Nephron (organoid): ENCODE measurements around the gene UBAC1.
A peak's percentile ranks its signal among the peaks of the same experiment; 100 is the strongest.
"Not testable (repeated sequence)": the region's sequence is repeated elsewhere in the genome, so short reads cannot be mapped to it uniquely, and the experiment has no call there.

Experiments used
- H3K27ac Mint-ChIP-seq, 3 experiments: 2 replicates each; pipeline ENCODE4 v1.8.0; 2020; ENCODE audit warnings: mixed read lengths in 3 of 3, mild to moderate bottlenecking in 2 of 3, moderate library complexity in 1 of 3
- H3K27me3 Mint-ChIP-seq: 2 replicates; pipeline ENCODE4 v1.8.0; 2021; ENCODE audit warnings: low read depth, mild to moderate bottlenecking, moderate library complexity, mixed read lengths
- H3K36me3 Mint-ChIP-seq: 2 replicates; pipeline ENCODE4 v1.8.0; 2020; ENCODE audit warnings: low read depth, mixed read lengths
- H3K4me1 Mint-ChIP-seq: 2 replicates; pipeline ENCODE4 v1.8.0; 2020; ENCODE audit warnings: mixed read lengths
- H3K4me3 Mint-ChIP-seq, 3 experiments: 2 replicates each; pipeline ENCODE4 v1.8.0; 2020; ENCODE audit warnings: mild to moderate bottlenecking in 3 of 3, mixed read lengths in 3 of 3, moderate library complexity in 2 of 3
- H3K9me3 Mint-ChIP-seq: 2 replicates; pipeline ENCODE4 v1.8.0; 2020; ENCODE audit warnings: mixed read lengths
- TF ChIP-seq, protein P1 (sequence below), 3 experiments: fragments of 200-600 bp; sonication (generic); IDR thresholded peaks; one replicate each; pipeline ENCODE4 v1.5.0; 2021; ENCODE audit warnings: antibody characterized with exemption in 3 of 3; ENCODE audit not compliant: unreplicated experiment in 3 of 3

Gene UBAC1

DNA sequence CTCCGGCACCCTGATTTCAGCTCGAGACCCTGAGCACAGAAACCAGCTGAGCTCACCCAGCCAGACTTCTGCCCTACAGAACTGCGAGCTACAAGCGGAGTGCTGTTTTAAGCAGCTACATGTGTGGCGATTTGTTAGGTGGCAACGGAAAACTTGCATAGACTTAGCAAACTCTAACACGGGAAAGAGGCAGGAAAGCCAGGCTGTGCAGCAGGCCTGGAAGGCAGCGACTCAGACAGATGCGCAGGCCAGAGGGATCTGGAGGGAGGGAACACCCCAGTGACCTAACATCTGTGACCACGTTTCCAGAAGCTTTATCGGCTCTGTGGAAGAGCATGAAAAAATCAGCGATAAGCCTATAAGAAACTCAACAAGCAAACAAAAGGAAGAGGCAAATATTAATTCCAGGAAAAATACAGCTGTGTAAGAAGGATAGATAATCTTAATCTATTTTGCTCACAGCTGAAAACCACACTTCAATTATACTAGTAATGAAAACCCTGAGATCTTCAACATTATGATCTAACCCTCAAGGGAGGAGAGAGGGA lies 11.0 kb downstream of the UBAC1 start:
- Mint-ChIP-seq H3K4me1 (peaks cover 33% of the 10 kb centered on the region), H3K4me3 (no peak overlapping the region), H3K27ac (peak overlapping the region in 2 of 3 experiments; percentile 21 to 48), H3K27me3 (no peaks in the 10 kb centered on the region), H3K9me3 (no peaks in the 10 kb centered on the region), H3K36me3 (peaks cover 53% of the 10 kb centered on the region)
- TF ChIP-seq, protein P1, sequence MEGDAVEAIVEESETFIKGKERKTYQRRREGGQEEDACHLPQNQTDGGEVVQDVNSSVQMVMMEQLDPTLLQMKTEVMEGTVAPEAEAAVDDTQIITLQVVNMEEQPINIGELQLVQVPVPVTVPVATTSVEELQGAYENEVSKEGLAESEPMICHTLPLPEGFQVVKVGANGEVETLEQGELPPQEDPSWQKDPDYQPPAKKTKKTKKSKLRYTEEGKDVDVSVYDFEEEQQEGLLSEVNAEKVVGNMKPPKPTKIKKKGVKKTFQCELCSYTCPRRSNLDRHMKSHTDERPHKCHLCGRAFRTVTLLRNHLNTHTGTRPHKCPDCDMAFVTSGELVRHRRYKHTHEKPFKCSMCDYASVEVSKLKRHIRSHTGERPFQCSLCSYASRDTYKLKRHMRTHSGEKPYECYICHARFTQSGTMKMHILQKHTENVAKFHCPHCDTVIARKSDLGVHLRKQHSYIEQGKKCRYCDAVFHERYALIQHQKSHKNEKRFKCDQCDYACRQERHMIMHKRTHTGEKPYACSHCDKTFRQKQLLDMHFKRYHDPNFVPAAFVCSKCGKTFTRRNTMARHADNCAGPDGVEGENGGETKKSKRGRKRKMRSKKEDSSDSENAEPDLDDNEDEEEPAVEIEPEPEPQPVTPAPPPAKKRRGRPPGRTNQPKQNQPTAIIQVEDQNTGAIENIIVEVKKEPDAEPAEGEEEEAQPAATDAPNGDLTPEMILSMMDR (IDR thresholded peaks at IDR 0.05; ENCODE audit: unreplicated experiment in 3 of 3), result no peak

DNA sequence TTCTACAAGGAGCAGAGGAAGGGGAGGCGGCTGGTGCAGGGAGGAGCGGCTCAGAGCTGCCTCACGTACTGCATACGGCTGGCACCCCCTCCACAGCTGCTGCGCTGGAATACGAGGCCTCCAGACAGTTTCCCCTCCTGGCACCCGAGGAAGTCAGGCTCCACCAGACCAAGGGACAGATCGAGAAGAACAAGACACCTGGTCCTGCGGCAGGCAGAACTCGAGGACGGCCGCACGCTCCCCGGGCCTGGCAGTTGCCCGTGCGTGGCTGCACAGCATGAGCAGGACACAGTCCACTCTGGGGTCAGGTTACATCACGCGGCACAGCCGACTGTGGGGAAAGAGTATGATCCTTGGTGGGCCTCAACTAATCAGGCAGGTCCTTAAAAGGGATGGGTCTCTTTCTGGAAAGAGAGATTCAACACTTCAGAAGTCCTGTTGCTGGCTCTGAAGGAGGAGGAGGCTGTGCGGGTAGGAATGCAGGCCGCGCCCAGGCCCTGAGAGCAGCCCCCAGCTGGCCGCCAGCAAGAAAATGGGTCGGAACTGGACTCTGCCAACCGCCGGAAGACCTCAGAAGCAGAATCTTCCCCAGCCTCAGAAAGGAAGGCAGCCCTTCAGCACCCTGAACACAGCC lies 11.6 kb downstream of the UBAC1 start:
- no peak overlapping the region for H3K4me3 Mint-ChIP-seq
- peak overlapping the region; percentile 11 to 40 (median 31) for H3K27ac Mint-ChIP-seq

DNA sequence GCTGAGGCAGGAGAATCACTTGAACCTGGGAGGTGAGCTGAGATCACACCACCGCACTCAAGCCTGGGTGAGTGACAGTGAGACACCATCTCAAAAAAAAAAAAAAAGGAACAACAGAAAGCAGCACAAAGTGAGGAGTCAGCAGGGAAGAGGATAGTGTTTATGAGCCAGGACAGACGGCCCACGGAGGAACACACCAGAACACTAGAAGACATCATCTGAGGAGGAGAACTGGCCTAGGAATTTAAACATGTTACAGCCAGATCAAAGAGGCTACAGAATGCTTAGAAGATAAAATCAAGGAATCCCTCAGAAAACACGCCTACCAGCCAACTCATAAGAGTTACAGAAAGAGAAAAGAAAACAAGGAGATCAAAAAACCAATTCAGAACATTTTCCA lies 12.2 kb downstream of the UBAC1 start:
- Mint-ChIP-seq H3K27ac (peak overlapping the region; percentile 11 to 40 (median 31)), H3K9me3 (no peaks in the 10 kb centered on the region), H3K27me3 (no peaks in the 10 kb centered on the region), H3K4me1 (peaks cover 33% of the 10 kb centered on the region), H3K4me3 (no peak overlapping the region), H3K36me3 (peaks cover 55% of the 10 kb centered on the region)
- TF ChIP-seq, protein P1 (IDR thresholded peaks at IDR 0.05; ENCODE audit: unreplicated experiment in 3 of 3), result no peak

More for the DNA sequence above, 11.6 kb downstream of the UBAC1 start:
- TF ChIP-seq, protein P1 (IDR thresholded peaks at IDR 0.05; ENCODE audit: unreplicated experiment in 3 of 3), result no peak
- peaks cover 33% of the 10 kb centered on the region for H3K4me1 Mint-ChIP-seq
- peaks cover 53% of the 10 kb centered on the region for H3K36me3 Mint-ChIP-seq
- no peaks in the 10 kb centered on the region for H3K27me3 Mint-ChIP-seq
- no peaks in the 10 kb centered on the region for H3K9me3 Mint-ChIP-seq

- no peak overlapping the region for H3K4me3 Mint-ChIP-seq
- peaks cover 33% of the 10 kb centered on the region for H3K4me1 Mint-ChIP-seq
- H3K9me3 Mint-ChIP-seq, result no peaks in the 10 kb centered on the region
- H3K36me3 Mint-ChIP-seq, result peaks cover 59% of the 10 kb centered on the region
- TF ChIP-seq, protein P1 (IDR thresholded peaks at IDR 0.05; ENCODE audit: unreplicated experiment in 3 of 3), result no peak
- no peaks in the 10 kb centered on the region for H3K27me3 Mint-ChIP-seq
- H3K27ac Mint-ChIP-seq, result no peak overlapping the region
These were observed 12.7 kb downstream of the UBAC1 start for GRCh38 chr9:135948446-135948845.

- Mint-ChIP-seq H3K4me3 (no peak overlapping the region), H3K27me3 (no peaks in the 10 kb centered on the region), H3K4me1 (peaks cover 33% of the 10 kb centered on the region), H3K36me3 (peaks cover 61% of the 10 kb centered on the region), H3K27ac (no peak overlapping the region), H3K9me3 (no peaks in the 10 kb centered on the region)
- TF ChIP-seq, protein P1 (IDR thresholded peaks at IDR 0.05; ENCODE audit: unreplicated experiment in 3 of 3), result no peak
These were observed 13.6 kb downstream of the UBAC1 start for GRCh38 chr9:135947582-135947981.

DNA sequence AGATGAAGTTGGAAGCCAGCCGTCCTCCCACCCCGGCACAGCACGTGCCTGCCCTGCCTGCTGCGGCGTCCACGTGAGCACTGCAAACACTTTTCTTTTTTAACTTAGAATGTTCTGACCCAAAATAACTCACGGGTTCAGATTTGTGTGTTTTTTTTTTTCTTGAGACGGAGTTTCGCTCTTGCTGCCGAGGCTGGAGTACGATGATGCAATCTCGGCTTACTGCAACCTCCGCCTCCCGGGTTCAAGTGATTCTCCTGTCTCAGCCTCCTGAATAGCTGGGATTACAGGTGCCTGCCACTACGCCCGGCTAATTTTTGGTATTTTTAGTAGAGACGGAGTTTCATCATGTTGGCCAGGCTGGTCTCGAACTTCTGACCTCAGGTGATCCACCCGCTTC lies 14.1 kb downstream of the UBAC1 start:
- not testable (repeated sequence) for H3K4me3 Mint-ChIP-seq, H3K27me3 Mint-ChIP-seq, H3K9me3 Mint-ChIP-seq, H3K27ac Mint-ChIP-seq
- H3K4me1 Mint-ChIP-seq, result peaks cover 29% of the 10 kb centered on the region
- peaks cover 58% of the 10 kb centered on the region for H3K36me3 Mint-ChIP-seq
